Choroid plexus epithelial cell (primary cell): ENCODE data around the gene CDC20.
"Not testable (repeated sequence)": the region's sequence is repeated elsewhere in the genome, so short reads cannot be mapped to it uniquely, and the experiment has no call there.

ENCODE experiments used
- DNase-seq: peaks from one replicate; pipeline ENCODE4 v3.0.0-alpha.2; 2010; ENCODE audit warnings: low read depth
- H3K4me3 ChIP-seq: 2 replicates; pipeline ENCODE4 v1.5.1; 2011; ENCODE audit warnings: low read depth, mild to moderate bottlenecking, control low read depth, low read length, moderate library complexity
- TF ChIP-seq, protein P1 (sequence below): conservative IDR thresholded peaks from 2 replicates; pipeline ENCODE4 v1.5.1; 2011; ENCODE audit warnings: low read depth, mild to moderate bottlenecking, control low read depth, inconsistent platforms, low read length, moderate library complexity

Gene CDC20

DNA sequence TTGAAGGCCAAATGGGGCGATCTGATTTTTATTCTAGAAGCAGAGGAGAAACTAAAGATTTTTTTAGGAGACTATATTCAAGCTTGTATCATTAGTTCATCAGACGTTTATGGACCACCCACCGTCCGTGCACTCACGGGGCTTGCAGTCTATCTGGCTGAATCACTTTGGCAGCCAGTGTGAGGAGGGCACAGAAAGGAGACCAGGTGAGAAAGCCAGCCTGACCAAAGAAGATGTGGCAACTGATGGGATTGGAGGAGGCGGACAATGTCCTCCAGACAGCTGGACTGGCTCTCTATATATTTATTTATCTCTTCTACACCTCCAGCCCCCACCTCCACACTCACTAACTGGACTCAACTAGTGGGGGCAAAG, 9.9 kb downstream of the CDC20 start:
- peak overlapping the region; percentile 82 for H3K4me3 ChIP-seq
- no peak for DNase-seq
- TF ChIP-seq, protein P1, sequence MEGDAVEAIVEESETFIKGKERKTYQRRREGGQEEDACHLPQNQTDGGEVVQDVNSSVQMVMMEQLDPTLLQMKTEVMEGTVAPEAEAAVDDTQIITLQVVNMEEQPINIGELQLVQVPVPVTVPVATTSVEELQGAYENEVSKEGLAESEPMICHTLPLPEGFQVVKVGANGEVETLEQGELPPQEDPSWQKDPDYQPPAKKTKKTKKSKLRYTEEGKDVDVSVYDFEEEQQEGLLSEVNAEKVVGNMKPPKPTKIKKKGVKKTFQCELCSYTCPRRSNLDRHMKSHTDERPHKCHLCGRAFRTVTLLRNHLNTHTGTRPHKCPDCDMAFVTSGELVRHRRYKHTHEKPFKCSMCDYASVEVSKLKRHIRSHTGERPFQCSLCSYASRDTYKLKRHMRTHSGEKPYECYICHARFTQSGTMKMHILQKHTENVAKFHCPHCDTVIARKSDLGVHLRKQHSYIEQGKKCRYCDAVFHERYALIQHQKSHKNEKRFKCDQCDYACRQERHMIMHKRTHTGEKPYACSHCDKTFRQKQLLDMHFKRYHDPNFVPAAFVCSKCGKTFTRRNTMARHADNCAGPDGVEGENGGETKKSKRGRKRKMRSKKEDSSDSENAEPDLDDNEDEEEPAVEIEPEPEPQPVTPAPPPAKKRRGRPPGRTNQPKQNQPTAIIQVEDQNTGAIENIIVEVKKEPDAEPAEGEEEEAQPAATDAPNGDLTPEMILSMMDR = no peak

DNA sequence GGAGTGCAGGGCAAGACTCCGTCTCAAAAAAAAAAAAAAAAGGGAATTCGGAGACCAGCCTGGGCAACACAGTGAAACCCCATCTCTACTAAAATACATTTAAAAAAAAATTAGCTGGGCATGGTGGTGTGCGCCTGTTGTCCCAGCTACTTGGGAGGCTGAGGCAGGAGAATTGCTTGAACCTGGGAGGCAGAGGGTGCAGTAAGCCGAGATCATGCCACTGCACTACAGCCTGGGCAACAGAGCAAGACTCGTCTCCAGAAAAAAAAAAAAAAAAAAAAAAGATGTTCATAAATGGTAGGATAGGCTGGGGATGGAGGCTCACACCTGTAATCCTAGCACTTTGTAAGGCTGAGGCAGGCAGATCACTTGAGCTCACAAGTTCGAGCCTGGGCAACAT, 11.0 kb downstream of the CDC20 start:
- not testable (repeated sequence) for H3K4me3 ChIP-seq, DNase-seq

DNA sequence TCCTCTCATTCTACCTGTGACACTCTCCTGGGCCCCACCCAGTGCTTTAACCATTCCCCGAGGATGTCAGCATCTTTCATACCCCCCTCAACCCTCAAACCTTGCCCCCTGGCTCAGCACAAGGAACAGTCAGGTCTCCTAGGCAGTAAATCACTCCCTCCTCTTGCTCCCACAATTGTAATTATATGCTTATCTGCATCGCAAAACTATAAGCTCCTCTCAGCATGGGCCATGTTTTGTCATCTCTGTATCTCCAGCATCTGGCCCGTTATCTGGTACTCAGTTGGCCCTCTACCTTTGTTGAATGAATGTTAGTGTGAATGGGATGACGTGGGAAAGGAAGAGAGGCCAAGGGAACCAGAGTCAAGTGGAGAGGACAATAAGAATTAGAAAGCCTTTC, 11.8 kb downstream of the CDC20 start:
- TF ChIP-seq, protein P1 = no peak
- H3K4me3 ChIP-seq = no peak overlapping the region
- no peak for DNase-seq

DNA sequence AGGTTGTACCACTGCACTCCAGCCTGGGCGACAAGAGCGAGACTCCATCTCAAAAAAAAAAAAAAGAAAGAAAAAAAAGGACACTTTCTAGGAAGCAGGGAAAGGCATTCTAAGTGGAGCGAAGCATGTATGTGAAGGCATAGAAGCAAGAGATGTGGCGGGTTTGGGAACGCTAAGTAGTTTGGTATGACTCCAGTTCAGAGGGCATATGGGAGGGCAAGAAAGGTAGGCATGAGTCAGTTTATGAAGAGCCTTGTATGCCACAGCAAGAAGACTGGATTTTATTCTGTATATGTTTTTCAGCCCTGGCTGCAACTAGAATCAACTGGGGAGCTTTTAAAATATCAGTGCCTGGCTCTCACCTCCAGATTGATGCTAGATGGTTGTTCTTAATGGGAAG, 13.4 kb downstream of the CDC20 start:
- DNase-seq = no peak
- TF ChIP-seq, protein P1 = no peak
- H3K4me3 ChIP-seq = no peak overlapping the region

DNA sequence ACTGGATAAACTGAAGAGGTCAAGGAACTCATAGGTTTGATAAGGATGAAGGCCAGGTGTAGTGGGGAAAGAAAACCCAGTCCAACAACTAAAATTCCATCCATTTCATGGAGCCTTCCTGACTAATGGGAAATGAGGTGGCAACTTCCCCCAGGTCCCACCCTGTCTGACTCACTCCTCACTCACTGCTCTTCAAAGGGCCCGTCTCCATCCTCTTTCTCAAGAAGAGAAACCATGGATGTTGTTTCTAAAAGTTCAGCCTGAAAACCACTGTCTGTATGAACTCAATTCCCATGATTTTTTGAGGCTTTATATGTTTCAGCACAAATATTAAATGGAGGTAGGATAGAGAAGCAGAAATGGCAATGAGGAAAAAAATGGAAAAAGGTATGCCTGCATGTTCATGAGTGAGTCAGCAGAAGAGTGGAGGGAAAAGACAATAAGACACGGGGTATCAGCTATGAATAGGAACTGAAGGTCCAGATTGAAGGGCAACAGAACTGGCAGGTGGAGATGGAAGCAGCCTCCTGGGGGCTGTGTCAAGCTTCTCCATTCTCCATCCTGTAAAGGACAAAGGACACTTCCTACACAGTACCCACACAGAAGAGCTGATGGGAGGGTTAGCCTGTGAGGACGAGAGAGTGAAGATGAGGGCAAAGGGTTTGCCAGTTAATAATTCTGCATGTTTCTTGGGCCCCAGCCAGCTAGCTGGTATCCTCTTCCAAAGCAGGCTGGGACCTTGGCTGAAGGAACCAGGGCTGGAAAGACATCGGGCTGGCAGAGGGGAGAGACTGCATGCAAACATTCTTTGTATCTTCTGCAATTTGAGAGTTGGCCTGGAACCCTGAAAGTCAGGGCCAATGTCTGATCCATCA, 14.5 kb downstream of the CDC20 start:
- DNase-seq = peak; percentile 64
- H3K4me3 ChIP-seq = no peak overlapping the region
- TF ChIP-seq, protein P1 = no peak

DNA sequence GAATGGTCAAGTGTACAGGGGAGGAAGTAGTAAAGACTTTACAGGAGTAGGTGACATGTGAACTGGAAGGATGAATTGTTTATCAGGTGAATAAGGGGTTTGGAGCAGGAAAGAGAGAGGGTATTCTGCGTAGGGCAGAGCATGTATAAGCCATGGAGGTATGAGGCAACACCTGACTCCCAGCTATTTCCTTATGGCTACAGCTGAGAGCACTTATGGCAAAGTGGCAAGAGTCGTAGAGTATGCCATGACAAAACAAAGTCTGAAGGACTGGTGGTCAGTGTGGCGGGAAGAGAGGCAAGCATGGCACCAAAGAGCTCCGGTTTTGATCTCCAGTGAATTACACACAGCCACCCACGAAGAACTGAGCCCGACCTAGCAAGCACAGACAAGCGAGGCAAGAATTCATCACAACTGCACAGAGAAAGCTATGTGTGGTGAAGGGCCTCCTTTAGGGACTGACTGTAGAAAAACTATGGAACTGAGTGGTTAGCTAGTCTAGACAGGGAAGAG, 18.0 kb downstream of the CDC20 start:
- no peak overlapping the region for H3K4me3 ChIP-seq
- TF ChIP-seq, protein P1 = no peak
- no peak for DNase-seq

DNA sequence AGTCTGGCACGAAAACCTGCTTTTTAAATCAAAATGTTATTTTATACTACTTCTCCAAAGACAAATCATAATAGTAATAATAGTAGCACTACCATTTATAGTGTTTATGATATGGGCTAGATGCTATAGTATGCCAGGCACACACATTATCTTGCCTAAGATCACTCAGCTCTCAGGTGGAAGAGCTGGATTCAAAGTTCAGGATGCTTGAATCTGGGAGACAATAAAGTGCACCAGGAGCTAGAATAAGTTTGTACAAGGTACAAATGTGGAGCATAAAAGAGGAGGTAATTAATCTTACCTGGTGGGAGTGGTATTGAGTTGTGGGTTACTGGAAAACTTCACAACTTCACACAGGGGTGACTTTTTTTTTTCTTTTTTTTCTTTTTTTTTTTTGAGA, 19.1 kb downstream of the CDC20 start:
- no peak for DNase-seq
- TF ChIP-seq, protein P1 = no peak
- H3K4me3 ChIP-seq = no peak overlapping the region
